Transverse colon (tissue), 3 donors: ENCODE measurements around the gene HNRNPUL1.

Source experiments
- CTCF ChIP-seq, 5 experiments: fragments of 200-600 bp in 3 of 5; fragments of 450-650 bp in 2 of 5; sonication (generic) in 3 of 5; IDR thresholded peaks; 1 replicate in 2 of 5; 2 replicates in 3 of 5; pipeline ENCODE4 v1.5.1; 2016 to 2017; ENCODE audit warnings: antibody characterized with exemption in 5 of 5, inconsistent platforms in 3 of 5, mild to moderate bottlenecking in 2 of 5, moderate library complexity in 1 of 5
- EP300 ChIP-seq: sonication (generic); formaldehyde crosslinking; IDR thresholded peaks from one replicate; pipeline ENCODE4 v1.6.1; 2017; ENCODE audit warnings: antibody characterized with exemption, low read depth
- POLR2A ChIP-seq: fragments of 450-650 bp; IDR thresholded peaks from one replicate; pipeline ENCODE4 v1.6.1; 2016; ENCODE audit warnings: antibody characterized with exemption, mild to moderate bottlenecking, moderate library complexity

- no peak for TF ChIP-seq CTCF (IDR thresholded peaks at IDR 0.05)
- TF ChIP-seq POLR2A = peak; percentile 49
- TF ChIP-seq EP300 = no peak
Measured at GRCh38 chr19:41351339-41352245, 87.4 kb downstream of the HNRNPUL1 start.
